ENCODE results near the gene HPSE2. TPM values are rescaled to one million over a fixed set of nuclear protein-coding genes. Genes with fewer than 3 reads are reported as not detected.

HPSE2 gene
- total and polyA plus RNA-seq, 4 donors = 0.05 TPM; not detected in 3

- H3K4me3 ChIP-seq (ENCODE audit: low read depth in 1 of 3, low read length in 3 of 3) = no peak overlapping the region
- H3K9me3 ChIP-seq (ENCODE audit: control insufficient read depth in 4 of 4, low read length in 3 of 4) = no peaks in the 10 kb centered on the region
- 94% methylated on average over 3 of the region's 3 CpGs for WGBS
- DNase-seq (ENCODE audit: low spot score) = no peak
- H3K27me3 ChIP-seq (ENCODE audit: control insufficient read depth in 4 of 4, insufficient read depth in 4 of 4, low read length in 3 of 4) = peaks cover 0 to 4% (median 0%) of the 10 kb centered on the region in 4 donors
- no peaks in the 10 kb centered on the region for H3K4me1 ChIP-seq (ENCODE audit: control insufficient read depth in 4 of 4, insufficient read depth in 4 of 4, low read length in 3 of 4)
- no peak overlapping the region for H3K9ac ChIP-seq (ENCODE audit: low read depth in 1 of 2, low read length in 2 of 2)
- H3K36me3 ChIP-seq (ENCODE audit: control insufficient read depth in 4 of 4, insufficient read depth in 3 of 4, low read depth in 1 of 4, low read length in 3 of 4) = no peaks in the 10 kb centered on the region
- no peak overlapping the region for H3K27ac ChIP-seq (ENCODE audit: low read depth in 1 of 2, low read length in 2 of 2)
- TF ChIP-seq ZBTB33 (IDR thresholded peaks at IDR 0.05) = no peak
Observed at GRCh38 chr10:99203310-99203709, 32.3 kb downstream of the HPSE2 start.

- Histone ChIP-seq H3K36me3 (ENCODE audit: control insufficient read depth in 4 of 4, insufficient read depth in 3 of 4, low read depth in 1 of 4, low read length in 3 of 4) (no peaks in the 10 kb centered on the region), H3K9ac (ENCODE audit: low read depth in 1 of 2, low read length in 2 of 2) (no peak overlapping the region), H3K27me3 (ENCODE audit: control insufficient read depth in 4 of 4, insufficient read depth in 4 of 4, low read length in 3 of 4) (peaks cover 0 to 3% (median 0%) of the 10 kb centered on the region in 4 donors), H3K27ac (ENCODE audit: low read depth in 1 of 2, low read length in 2 of 2) (no peak overlapping the region), H3K4me3 (ENCODE audit: low read depth in 1 of 3, low read length in 3 of 3) (no peak overlapping the region), H3K9me3 (ENCODE audit: control insufficient read depth in 4 of 4, low read length in 3 of 4) (no peaks in the 10 kb centered on the region), H3K4me1 (ENCODE audit: control insufficient read depth in 4 of 4, insufficient read depth in 4 of 4, low read length in 3 of 4) (no peaks in the 10 kb centered on the region)
- 81% methylated on average over 1 of the region's 1 CpG for WGBS
- TF ChIP-seq EGR1 (IDR thresholded peaks at IDR 0.05; ENCODE audit: low read depth in 2 of 2) (no peak), JUND (IDR thresholded peaks at IDR 0.05) (no peak), REST (IDR thresholded peaks at IDR 0.05) (no peak)
- DNase-seq (ENCODE audit: low spot score) = no peak
Observed at GRCh38 chr10:99172950-99173349, 62.7 kb downstream of the HPSE2 start.

- 31% methylated on average over 5 of the region's 5 CpGs for WGBS
- TF ChIP-seq RAD21 (IDR thresholded peaks at IDR 0.05) (peak; percentile 73 to 77), ZBTB33 (IDR thresholded peaks at IDR 0.05) (no peak), CTCF (IDR thresholded peaks at IDR 0.05; ENCODE audit: low read depth, low read length, missing input control) (peak; percentile 56), RXRA (IDR thresholded peaks at IDR 0.05) (no peak), FOXA2 (IDR thresholded peaks at IDR 0.05) (no peak)
- no peak overlapping the region for H3K9ac ChIP-seq (ENCODE audit: low read depth in 1 of 2, low read length in 2 of 2)
- H3K4me1 ChIP-seq (ENCODE audit: control insufficient read depth in 4 of 4, insufficient read depth in 4 of 4, low read length in 3 of 4) = no peaks in the 10 kb centered on the region
- H3K9me3 ChIP-seq (ENCODE audit: control insufficient read depth in 4 of 4, low read length in 3 of 4) = no peaks in the 10 kb centered on the region
- H3K4me3 ChIP-seq (ENCODE audit: low read depth in 1 of 3, low read length in 3 of 3) = no peak overlapping the region
- H3K27me3 ChIP-seq (ENCODE audit: control insufficient read depth in 4 of 4, insufficient read depth in 4 of 4, low read length in 3 of 4) = peaks cover 0 to 3% (median 0%) of the 10 kb centered on the region in 4 donors
- no peak overlapping the region for H3K27ac ChIP-seq (ENCODE audit: low read depth in 1 of 2, low read length in 2 of 2)
- no peaks in the 10 kb centered on the region for H3K36me3 ChIP-seq (ENCODE audit: control insufficient read depth in 4 of 4, insufficient read depth in 3 of 4, low read depth in 1 of 4, low read length in 3 of 4)
- DNase-seq (ENCODE audit: low spot score) = peak; percentile 43
Observed at GRCh38 chr10:99172128-99172738, 63.4 kb downstream of the HPSE2 start.
